Peyer's patch (tissue), 4 donors: ENCODE measurements around the gene PCDHA4.

ENCODE experiments used
- POLR2A ChIP-seq, 2 donors: fragments of 450-650 bp; IDR thresholded peaks; one replicate each; pipeline ENCODE4 v1.5.1; 2017; ENCODE audit warnings: antibody characterized with exemption in 2 of 2, mild to moderate bottlenecking in 2 of 2, moderate library complexity in 2 of 2
- TF ChIP-seq, protein P1 (sequence below), 6 experiments: fragments of 450-650 bp in 4 of 6; fragments of 200-600 bp in 2 of 6; sonication (generic) in 1 of 6; IDR thresholded peaks; one replicate each; pipeline ENCODE4 v1.5.1; 2017 to 2019; ENCODE audit warnings: antibody characterized with exemption in 6 of 6, mild to moderate bottlenecking in 3 of 6, moderate library complexity in 1 of 6

GRCh38 chr5:140796718-140797095, 10.2 kb upstream of the PCDHA4 start:
- TF ChIP-seq, protein P1, sequence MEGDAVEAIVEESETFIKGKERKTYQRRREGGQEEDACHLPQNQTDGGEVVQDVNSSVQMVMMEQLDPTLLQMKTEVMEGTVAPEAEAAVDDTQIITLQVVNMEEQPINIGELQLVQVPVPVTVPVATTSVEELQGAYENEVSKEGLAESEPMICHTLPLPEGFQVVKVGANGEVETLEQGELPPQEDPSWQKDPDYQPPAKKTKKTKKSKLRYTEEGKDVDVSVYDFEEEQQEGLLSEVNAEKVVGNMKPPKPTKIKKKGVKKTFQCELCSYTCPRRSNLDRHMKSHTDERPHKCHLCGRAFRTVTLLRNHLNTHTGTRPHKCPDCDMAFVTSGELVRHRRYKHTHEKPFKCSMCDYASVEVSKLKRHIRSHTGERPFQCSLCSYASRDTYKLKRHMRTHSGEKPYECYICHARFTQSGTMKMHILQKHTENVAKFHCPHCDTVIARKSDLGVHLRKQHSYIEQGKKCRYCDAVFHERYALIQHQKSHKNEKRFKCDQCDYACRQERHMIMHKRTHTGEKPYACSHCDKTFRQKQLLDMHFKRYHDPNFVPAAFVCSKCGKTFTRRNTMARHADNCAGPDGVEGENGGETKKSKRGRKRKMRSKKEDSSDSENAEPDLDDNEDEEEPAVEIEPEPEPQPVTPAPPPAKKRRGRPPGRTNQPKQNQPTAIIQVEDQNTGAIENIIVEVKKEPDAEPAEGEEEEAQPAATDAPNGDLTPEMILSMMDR (IDR thresholded peaks at IDR 0.05) = no peak
- no peak for TF ChIP-seq POLR2A (IDR thresholded peaks at IDR 0.05)
